ENCODE measurements around the gene HYAL3. TPM values are rescaled to one million over a fixed set of nuclear protein-coding genes. Genes with fewer than 3 reads are reported as not detected.

The HYAL3 gene
- total and polyA plus RNA-seq, 2 of the 8 experiments (the other 6 are each of a cell fraction or from before 2014, with no cell fraction given): 3.2 to 12.2 TPM

- TF ChIP-seq CHD7 (IDR thresholded peaks at IDR 0.05; ENCODE audit: insufficient replicate concordance, low read length): no peak
- TF ChIP-seq FOSL1 (IDR thresholded peaks at IDR 0.05; ENCODE audit: insufficient read depth, low read depth, low read length): no peak
- peak; percentile 59; the same call in 1 of the 2 replicates for TF ChIP-seq SP4 (IDR thresholded peaks at IDR 0.05; ENCODE audit: low read length)
- TF ChIP-seq SUZ12 (IDR thresholded peaks at IDR 0.05; ENCODE audit: low read length): peak; percentile 36; the same call in 1 of the 2 replicates
- TF ChIP-seq GABPA (IDR thresholded peaks at IDR 0.05; ENCODE audit: borderline replicate concordance, insufficient read depth, low read length): no peak
- TF ChIP-seq PHF8 (conservative IDR thresholded peaks at IDR 0.05; ENCODE audit: low read depth, low read length): peak; percentile 79; the same call in 1 of the 2 replicates
- TF ChIP-seq ATF3 (IDR thresholded peaks at IDR 0.05; ENCODE audit: insufficient read depth, low read depth, low read length): no peak
- TF ChIP-seq GTF2F1 (IDR thresholded peaks at IDR 0.05; ENCODE audit: borderline replicate concordance, low read depth, low read length): 0 out of 2 replicates have a peak, but pooled peaks have one; percentile 19
- TF ChIP-seq BCL11A (IDR thresholded peaks at IDR 0.05; ENCODE audit: low read depth in 2 of 2, low read length in 2 of 2): no peak
Observed at GRCh38 chr3:50337175-50337861, 38.1 kb upstream of the HYAL3 start (continued).

Measured in H1 (cell line).